SK-MEL-5 (cell line): ENCODE data around the gene MANSC4. TPM values are rescaled to one million over a fixed set of nuclear protein-coding genes. Genes with fewer than 3 reads are reported as not detected.

Source experiments
- small RNA-seq, 2 experiments: library from RNA; depleted of rRNA; stranded (forward); fragments of <200 nt; gene quantifications; one replicate each; pipeline ENCODE3, GENCODE V24; 2014
- total RNA-seq: library from RNA; depleted of rRNA; stranded (reverse); fragments of >200 nt; shearing (Covaris generic); gene quantifications from 2 replicates; pipeline ENCODE4 v1.2.3, GENCODE V29; 2014; rRNA removed

MANSC4 gene
- total RNA-seq, 1 experiment from 2014 or later: 0.37 TPM

Small RNAs within 50 kb of the gene (small RNA-seq; reads per million reads assigned to genes)
- gene RF00019 (0 reads per million in 2 experiments), gene RF02271 (0 reads per million in 2 experiments)

Other genes starting within 250 kb of the MANSC4 start
- 0.13 and 1.4 TPM in 2 replicates for gene REP15, start 83.8 kb downstream of the MANSC4 start, total RNA-seq
- gene MRPS35, start 69.4 kb downstream of the MANSC4 start, total RNA-seq: 95.4 and 106 TPM in 2 replicates
- gene KLHL42, start within 50 bp of the MANSC4 start, total RNA-seq: 23.7 and 24.0 TPM in 2 replicates
- gene PTHLH, start 192.5 kb upstream of the MANSC4 start, total RNA-seq: 0.16 and 0.37 TPM in 2 replicates